Measurements from ENCODE around the gene FUBP3.
"Not testable (repeated sequence)": the region's sequence is repeated elsewhere in the genome, so short reads cannot be mapped to it uniquely, and the experiment has no call there.

FUBP3 gene

GRCh38 chr9:130664251-130665028, 85.1 kb downstream of the FUBP3 start, which contains the start of gene PRDM12:
Gene PRDM12, plus strand, starts transcription at chr9:130664594. Its CDS starts 60 bp downstream, at chr9:130664654.
- DNase-seq, result no peak

DNA sequence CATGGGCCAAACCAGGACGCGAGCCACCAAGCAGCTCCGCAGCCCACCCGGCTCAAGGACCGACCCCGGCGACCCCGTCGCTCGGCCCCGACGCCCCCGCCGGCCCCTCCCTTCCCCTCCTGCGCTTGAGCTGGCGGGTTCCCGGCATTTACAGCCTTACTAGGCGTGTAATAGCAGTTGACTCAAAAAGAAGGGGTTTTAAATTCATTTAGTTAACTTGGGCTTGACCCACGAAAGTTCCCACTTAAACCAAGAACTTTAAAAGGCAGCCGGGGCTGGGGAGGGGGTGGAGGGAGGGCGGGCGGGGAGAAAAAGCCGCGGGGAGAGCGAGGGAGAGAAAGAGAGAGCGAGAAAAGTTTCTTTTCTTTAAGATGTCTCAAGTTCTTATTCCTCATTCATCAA, 85.7 kb downstream of the FUBP3 start:
- no peak for DNase-seq

GRCh38 chr9:130665431-130666392, 86.3 kb downstream of the FUBP3 start:
- DNase-seq, result no peak

GRCh38 chr9:130666393-130667119, 87.2 kb downstream of the FUBP3 start:
- no peak for DNase-seq

GRCh38 chr9:130667120-130667435, 87.7 kb downstream of the FUBP3 start:
- DNase-seq, result no peak

DNA sequence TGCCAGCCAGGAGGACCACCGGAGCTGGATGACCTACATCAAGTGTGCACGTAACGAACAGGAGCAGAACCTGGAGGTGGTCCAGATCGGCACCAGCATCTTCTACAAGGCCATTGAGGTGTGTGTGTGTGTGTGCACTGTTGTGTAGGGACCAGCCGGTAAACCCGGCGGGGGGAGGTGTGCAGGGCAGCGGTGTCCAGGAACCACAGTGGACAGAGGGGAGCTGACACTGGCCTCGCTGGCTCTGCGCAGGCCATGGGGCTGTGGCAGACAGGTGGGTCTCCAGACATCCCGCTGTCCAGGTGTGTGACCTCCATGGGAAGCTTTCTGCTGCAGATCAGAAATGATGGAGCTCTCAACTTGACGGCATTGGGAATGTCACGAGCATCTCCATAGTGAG, 88.8 kb downstream of the FUBP3 start:
- no peak for DNase-seq

GRCh38 chr9:130668659-130669058, 89.3 kb downstream of the FUBP3 start:
- DNase-seq, result no peak

GRCh38 chr9:130669965-130670364, 90.6 kb downstream of the FUBP3 start:
- no peak for DNase-seq

DNA sequence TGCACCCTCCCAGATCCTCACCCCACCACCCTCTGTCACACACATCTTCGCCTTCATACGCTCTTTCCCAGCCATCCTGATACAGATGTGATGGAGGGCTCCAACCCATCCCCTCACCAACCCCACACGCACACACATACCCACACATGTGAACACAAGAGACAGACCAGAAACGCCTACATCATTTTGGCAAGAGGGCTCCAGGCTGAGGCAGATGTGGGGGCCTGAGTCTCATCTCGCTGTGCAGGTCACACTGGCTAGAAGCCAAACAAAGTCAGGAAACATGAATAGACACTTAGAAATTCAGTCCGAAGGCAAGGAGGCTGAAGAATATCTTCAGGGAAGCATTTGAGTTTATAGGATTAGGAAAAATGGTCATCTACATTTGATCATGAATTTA, 91.3 kb downstream of the FUBP3 start:
- DNase-seq, result no peak

GRCh38 chr9:130672466-130672865, 93.1 kb downstream of the FUBP3 start:
- peak; percentile 40 for DNase-seq

DNA sequence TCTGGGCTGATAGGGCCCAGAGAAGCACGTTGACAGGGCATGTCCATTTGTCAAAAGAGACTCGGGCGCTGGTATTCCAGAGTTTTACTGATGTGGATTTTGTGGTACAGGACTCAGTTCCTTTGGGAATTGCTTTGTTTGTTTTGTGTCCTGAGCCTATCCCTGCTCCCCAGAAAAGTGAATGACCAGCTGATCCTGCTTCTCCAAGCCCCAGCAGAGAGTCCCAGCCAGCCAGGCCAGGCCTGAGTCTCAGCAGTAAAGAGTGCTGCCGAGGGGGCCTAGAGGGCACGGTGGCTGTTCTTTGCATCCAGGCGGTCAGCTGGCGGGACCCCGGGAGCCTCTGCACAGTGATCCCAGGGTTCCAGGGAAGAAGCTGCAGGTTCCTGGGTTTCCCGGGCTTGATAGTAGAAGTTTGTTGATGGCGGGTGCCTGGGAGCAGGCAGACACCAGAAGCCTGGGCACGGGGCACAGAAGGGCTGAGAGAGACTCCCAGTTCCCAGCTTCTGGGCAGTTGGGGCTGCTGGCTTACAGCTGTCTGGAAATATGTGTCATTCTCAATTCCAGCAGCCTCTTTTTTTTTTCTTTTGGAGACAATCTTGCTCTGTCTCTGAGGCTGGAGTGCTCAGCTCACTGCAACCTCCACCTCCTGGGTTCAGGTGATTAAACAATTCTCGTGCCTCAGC, 93.7 kb downstream of the FUBP3 start:
- no peak for DNase-seq

- peak; percentile 76 for DNase-seq
Observed at GRCh38 chr9:130675396-130675795, 96.0 kb downstream of the FUBP3 start.

DNA sequence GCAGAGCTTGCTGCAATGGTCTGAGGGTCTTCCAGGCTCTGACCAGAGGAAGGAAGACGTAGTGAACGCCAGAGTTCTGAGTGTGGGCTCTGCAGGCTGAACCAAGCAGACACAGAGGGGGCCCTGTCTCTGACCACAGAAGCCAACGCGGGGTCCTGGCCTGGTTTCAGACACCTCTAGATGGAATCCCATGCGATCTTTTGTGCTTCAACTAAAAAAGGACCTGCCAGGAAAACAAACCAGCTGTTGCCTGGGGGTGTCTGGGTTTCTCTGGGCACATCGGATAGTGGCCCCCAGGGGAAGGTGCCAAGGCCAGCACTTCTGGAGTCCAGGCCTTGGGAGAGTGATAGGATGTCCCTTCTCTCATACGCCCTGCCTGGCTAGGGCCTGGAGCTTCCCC, 97.9 kb downstream of the FUBP3 start:
- DNase-seq, result no peak

DNA sequence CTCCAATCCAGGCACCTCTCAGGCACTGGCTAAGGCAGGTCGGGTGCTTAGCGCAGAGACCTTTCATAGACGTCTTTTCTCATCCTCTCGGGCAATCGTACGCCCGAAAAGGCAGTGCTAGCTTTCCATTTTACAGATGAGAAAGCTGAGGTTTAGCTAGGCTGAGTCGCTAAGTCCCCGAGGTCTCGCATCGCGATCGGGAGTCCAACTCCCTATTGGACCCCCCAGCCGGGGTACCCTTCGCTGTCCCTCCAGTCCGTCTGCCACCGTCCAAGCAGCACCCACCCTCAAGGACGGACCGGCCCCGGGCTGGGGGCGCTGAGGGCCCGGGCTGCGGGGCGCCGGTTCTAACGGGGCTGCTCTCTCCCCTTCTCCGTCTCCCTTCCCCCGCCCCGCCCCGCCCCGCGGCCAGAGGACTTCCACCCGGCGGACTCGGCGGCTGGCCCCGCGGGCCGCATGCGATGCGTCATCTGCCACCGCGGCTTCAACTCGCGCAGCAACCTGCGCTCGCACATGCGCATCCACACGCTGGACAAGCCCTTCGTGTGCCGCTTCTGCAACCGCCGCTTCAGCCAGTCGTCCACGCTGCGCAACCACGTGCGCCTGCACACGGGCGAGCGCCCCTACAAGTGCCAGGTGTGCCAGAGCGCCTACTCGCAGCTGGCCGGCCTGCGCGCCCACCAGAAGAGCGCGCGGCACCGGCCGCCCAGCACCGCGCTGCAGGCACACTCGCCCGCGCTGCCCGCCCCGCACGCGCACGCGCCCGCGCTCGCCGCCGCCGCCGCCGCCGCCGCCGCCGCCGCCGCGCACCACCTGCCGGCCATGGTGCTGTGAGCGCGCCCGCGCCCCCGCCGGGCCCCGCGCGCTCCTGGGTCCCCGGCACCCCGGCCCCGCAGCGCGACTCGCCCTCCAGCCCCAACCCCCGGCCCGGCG, 101.7 kb downstream of the FUBP3 start:
- no peak for DNase-seq

DNA sequence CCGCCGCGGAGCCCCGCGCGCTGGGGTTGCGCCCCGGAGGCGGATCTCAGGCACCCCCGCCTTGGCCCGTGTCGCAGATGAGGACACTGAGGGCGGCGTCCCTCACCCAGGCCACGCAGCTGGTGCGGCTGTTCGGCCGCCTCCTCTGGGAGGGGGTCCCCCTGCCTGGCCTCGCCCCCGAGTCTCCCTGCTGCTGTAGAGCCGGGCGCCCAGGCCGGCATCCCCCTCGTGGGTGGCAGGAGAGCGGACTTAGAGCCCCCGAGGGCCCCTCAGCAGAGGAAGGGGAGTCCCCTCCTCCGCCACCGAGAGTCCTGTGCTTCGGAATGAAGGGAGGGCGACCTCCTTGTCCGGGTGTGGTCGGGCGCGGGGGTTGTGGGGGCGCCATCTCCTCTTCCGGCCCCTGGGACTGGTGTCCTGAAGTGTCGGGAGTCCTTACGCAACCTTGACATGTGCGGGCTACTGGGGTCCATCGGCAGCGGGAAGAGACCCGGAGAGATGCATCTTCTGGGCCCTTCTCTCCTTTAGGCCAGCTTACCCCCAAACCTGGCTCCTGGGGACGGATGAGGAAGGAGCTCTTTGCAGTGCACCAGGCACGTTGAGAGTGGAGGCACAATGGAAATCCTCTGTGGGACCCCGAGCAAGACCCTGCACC, 102.5 kb downstream of the FUBP3 start:
- DNase-seq, result no peak

GRCh38 chr9:130682421-130683121, 103.2 kb downstream of the FUBP3 start:
- DNase-seq, result peak; percentile 23

GRCh38 chr9:130685104-130685503, 105.7 kb downstream of the FUBP3 start:
- DNase-seq, result no peak

GRCh38 chr9:130685945-130686344, 106.6 kb downstream of the FUBP3 start:
- DNase-seq, result not testable (repeated sequence)

- no peak for DNase-seq
Observed at GRCh38 chr9:130687615-130688014, 108.2 kb downstream of the FUBP3 start.

Data from NCI-H446 treated with DMSO at 0.1 percent for 48 hours (cell line).